ENCODE measurements around the gene NOBOX. TPM values are rescaled to one million over a fixed set of nuclear protein-coding genes. Genes with fewer than 3 reads are reported as not detected.
A peak's percentile ranks its signal among the peaks of the same experiment; 100 is the strongest.
"Not testable (repeated sequence)": the region's sequence is repeated elsewhere in the genome, so short reads cannot be mapped to it uniquely, and the experiment has no call there.

Gene NOBOX
- total RNA-seq = not detected

- no peak for DNase-seq
- POLR2A ChIA-PET = no interaction called here
- CTCF ChIA-PET = no interaction called here
- Mint-ChIP-seq H3K36me3 (ENCODE audit: low read depth) (no peaks in the 10 kb centered on the region), H3K27me3 (peaks cover 3% of the 10 kb centered on the region), H3K27ac (no peak within 1 kb of the TSS), H3K9me3 (ENCODE audit: low read depth) (no peaks in the 10 kb centered on the region), H3K4me1 (no peaks in the 10 kb centered on the region), H3K4me3 (no peak within 1 kb of the TSS)
- intact Hi-C loops (cut with DNase I, micrococcal nuclease) = no loop called here
- ATAC-seq = no peak
Measured at GRCh38 chr7:144403649-144404061, at the start of gene NOBOX. NOBOX (minus strand) TSS chr7:144403693.

- Mint-ChIP-seq H3K27ac (no peak overlapping the region), H3K27me3 (no peaks in the 10 kb centered on the region), H3K4me3 (no peak overlapping the region), H3K36me3 (ENCODE audit: low read depth) (peaks cover 16% of the 10 kb centered on the region), H3K9me3 (ENCODE audit: low read depth) (peaks cover 14% of the 10 kb centered on the region), H3K4me1 (no peaks in the 10 kb centered on the region)
- intact Hi-C loops (cut with DNase I, micrococcal nuclease) = no loop called here
- ChIA-PET POLR2A (no interaction called here), CTCF (no interaction called here)
- ATAC-seq (no peak), DNase-seq (no peak)
Measured at GRCh38 chr7:144452064-144452463, 48.6 kb upstream of the NOBOX start.

- intact Hi-C loops (cut with DNase I, micrococcal nuclease) = no loop called here
- no peak for DNase-seq
- H3K27me3 Mint-ChIP-seq = no peaks in the 10 kb centered on the region
- ChIA-PET POLR2A (no interaction called here), CTCF (interaction anchor here (1.3 kb wide), 1 partner anchor 9 kb away, joined by 3 read pairs; no protein-coding TSS in a partner anchor)
- H3K4me3 Mint-ChIP-seq = no peak overlapping the region
- no peaks in the 10 kb centered on the region for H3K9me3 Mint-ChIP-seq (ENCODE audit: low read depth)
- H3K4me1 Mint-ChIP-seq = no peaks in the 10 kb centered on the region
- no peaks in the 10 kb centered on the region for H3K36me3 Mint-ChIP-seq (ENCODE audit: low read depth)
- no peak for ATAC-seq
- no peak overlapping the region for H3K27ac Mint-ChIP-seq
Measured at GRCh38 chr7:144445590-144445989, 42.1 kb upstream of the NOBOX start.

- Mint-ChIP-seq H3K36me3 (ENCODE audit: low read depth) (no peaks in the 10 kb centered on the region), H3K4me1 (no peaks in the 10 kb centered on the region), H3K4me3 (no peak overlapping the region), H3K9me3 (ENCODE audit: low read depth) (no peaks in the 10 kb centered on the region), H3K27me3 (no peaks in the 10 kb centered on the region), H3K27ac (no peak overlapping the region)
- ChIA-PET POLR2A (no interaction called here), CTCF (no interaction called here)
- no peak for ATAC-seq
- DNase-seq = no peak
- intact Hi-C loops (cut with DNase I, micrococcal nuclease) = loop anchor here in 1 of 2 experiments (5.0 kb wide), 1 partner anchor 262 kb away; no protein-coding TSS in a partner anchor
Measured at GRCh38 chr7:144439717-144440205, 36.3 kb upstream of the NOBOX start.

- ATAC-seq = no peak
- POLR2A ChIA-PET = no interaction called here
- Mint-ChIP-seq H3K4me3 (no peak overlapping the region), H3K27ac (no peak overlapping the region), H3K9me3 (ENCODE audit: low read depth) (no peaks in the 10 kb centered on the region), H3K4me1 (no peaks in the 10 kb centered on the region), H3K36me3 (ENCODE audit: low read depth) (no peaks in the 10 kb centered on the region), H3K27me3 (no peaks in the 10 kb centered on the region)
- DNase-seq = no peak
- intact Hi-C loops (cut with DNase I, micrococcal nuclease) = loop anchor here in 1 of 2 experiments (5.0 kb wide), 1 partner anchor 261 kb away; no protein-coding TSS in a partner anchor
- CTCF ChIA-PET = interaction anchor here (1.3 kb wide), 1 partner anchor 10 kb away, joined by 3 read pairs; no protein-coding TSS in a partner anchor
Measured at GRCh38 chr7:144438759-144439158, 35.3 kb upstream of the NOBOX start.

- H3K36me3 Mint-ChIP-seq (ENCODE audit: low read depth) = no peaks in the 10 kb centered on the region
- no peaks in the 10 kb centered on the region for H3K4me1 Mint-ChIP-seq
- ChIA-PET POLR2A (no interaction called here), CTCF (interaction anchor here (0.8 to 1.8 kb wide), 6 partner anchors 9 to 265 kb away, joined by 3 to 8 read pairs (median 3); no protein-coding TSS in a partner anchor)
- no peak overlapping the region for H3K4me3 Mint-ChIP-seq
- intact Hi-C loops (cut with DNase I, micrococcal nuclease) = loop anchor here in 1 of 2 experiments (1.0 to 5.0 kb wide), 3 partner anchors 12 to 260 kb away; no protein-coding TSS in a partner anchor
- DNase-seq = peak; percentile 75
- ATAC-seq = peak; percentile 86
- H3K9me3 Mint-ChIP-seq (ENCODE audit: low read depth) = no peaks in the 10 kb centered on the region
- no peak overlapping the region for H3K27ac Mint-ChIP-seq
- H3K27me3 Mint-ChIP-seq = no peaks in the 10 kb centered on the region
Measured at GRCh38 chr7:144437370-144438191, 34.1 kb upstream of the NOBOX start.

GRCh38 chr7:144436500-144436899 lies 33.0 kb upstream of the NOBOX start:
- Mint-ChIP-seq H3K4me1 (no peaks in the 10 kb centered on the region), H3K27me3 (no peaks in the 10 kb centered on the region), H3K36me3 (ENCODE audit: low read depth) (no peaks in the 10 kb centered on the region), H3K4me3 (no peak overlapping the region), H3K9me3 (ENCODE audit: low read depth) (no peaks in the 10 kb centered on the region), H3K27ac (no peak overlapping the region)
- POLR2A ChIA-PET = interaction anchor here (0.6 kb wide), 1 partner anchor 430 kb away, joined by 5 read pairs; no protein-coding TSS in a partner anchor
- ATAC-seq = no peak
- no peak for DNase-seq
- CTCF ChIA-PET = interaction anchor here (0.8 to 1.8 kb wide), 3 partner anchors 43 to 48 kb away, joined by 3 to 8 read pairs (median 4); no protein-coding TSS in a partner anchor
- intact Hi-C loops (cut with DNase I, micrococcal nuclease) = loop anchor here in 1 of 2 experiments (2.0 to 5.0 kb wide), 2 partner anchors 46 to 259 kb away; no protein-coding TSS in a partner anchor

- H3K4me1 Mint-ChIP-seq = no peaks in the 10 kb centered on the region
- H3K9me3 Mint-ChIP-seq (ENCODE audit: low read depth) = peaks cover 15% of the 10 kb centered on the region
- H3K27ac Mint-ChIP-seq = no peak overlapping the region
- ATAC-seq (no peak), DNase-seq (no peak)
- ChIA-PET POLR2A (no interaction called here), CTCF (interaction anchor here (0.8 kb wide), 1 partner anchor 10 kb away, joined by 3 read pairs; no protein-coding TSS in a partner anchor)
- no peaks in the 10 kb centered on the region for H3K36me3 Mint-ChIP-seq (ENCODE audit: low read depth)
- intact Hi-C loops (cut with DNase I, micrococcal nuclease) = no loop called here
- H3K4me3 Mint-ChIP-seq = no peak overlapping the region
- H3K27me3 Mint-ChIP-seq = no peaks in the 10 kb centered on the region
Measured at GRCh38 chr7:144428431-144428830, 24.9 kb upstream of the NOBOX start.

GRCh38 chr7:144427539-144427938 lies 24.0 kb upstream of the NOBOX start:
- intact Hi-C loops (cut with DNase I, micrococcal nuclease); CTCF ChIA-PET: not testable (repeated sequence)

GRCh38 chr7:144418931-144419330 lies 15.4 kb upstream of the NOBOX start:
- H3K4me3 Mint-ChIP-seq; CTCF ChIA-PET; ATAC-seq; H3K36me3 Mint-ChIP-seq (ENCODE audit: low read depth); H3K27ac Mint-ChIP-seq; DNase-seq; H3K4me1 Mint-ChIP-seq; H3K9me3 Mint-ChIP-seq (ENCODE audit: low read depth); POLR2A ChIA-PET; intact Hi-C loops (cut with DNase I, micrococcal nuclease): not testable (repeated sequence)
- peaks cover 10% of the 10 kb centered on the region for H3K27me3 Mint-ChIP-seq

More at GRCh38 chr7:144427539-144427938, 24.0 kb upstream of the NOBOX start:
- H3K27ac Mint-ChIP-seq; H3K4me3 Mint-ChIP-seq; DNase-seq; ATAC-seq; H3K27me3 Mint-ChIP-seq; POLR2A ChIA-PET; H3K4me1 Mint-ChIP-seq; H3K36me3 Mint-ChIP-seq (ENCODE audit: low read depth): not testable (repeated sequence)
- peaks cover 15% of the 10 kb centered on the region for H3K9me3 Mint-ChIP-seq (ENCODE audit: low read depth)

- H3K4me1 Mint-ChIP-seq = no peaks in the 10 kb centered on the region
- H3K9me3 Mint-ChIP-seq (ENCODE audit: low read depth) = no peaks in the 10 kb centered on the region
- no peak overlapping the region for H3K27ac Mint-ChIP-seq
- no peak for ATAC-seq
- POLR2A ChIA-PET = no interaction called here
- H3K36me3 Mint-ChIP-seq (ENCODE audit: low read depth) = no peaks in the 10 kb centered on the region
- CTCF ChIA-PET = no interaction called here
- intact Hi-C loops (cut with DNase I, micrococcal nuclease) = no loop called here
- no peak overlapping the region for H3K4me3 Mint-ChIP-seq
- DNase-seq = no peak
- H3K27me3 Mint-ChIP-seq = peaks cover 14% of the 10 kb centered on the region
Measured at GRCh38 chr7:144416341-144416740, 12.8 kb upstream of the NOBOX start.

- Mint-ChIP-seq H3K27me3 (peaks cover 15% of the 10 kb centered on the region), H3K4me3 (no peak overlapping the region), H3K4me1 (no peaks in the 10 kb centered on the region), H3K9me3 (ENCODE audit: low read depth) (no peaks in the 10 kb centered on the region), H3K27ac (no peak overlapping the region), H3K36me3 (ENCODE audit: low read depth) (no peaks in the 10 kb centered on the region)
- CTCF ChIA-PET = no interaction called here
- DNase-seq (no peak), ATAC-seq (no peak)
- POLR2A ChIA-PET = no interaction called here
- intact Hi-C loops (cut with DNase I, micrococcal nuclease) = no loop called here
Measured at GRCh38 chr7:144415858-144416257, 12.4 kb upstream of the NOBOX start.
